Fibroblast of the aortic adventitia (primary cell): ENCODE results near the gene TPM2. TPM values are rescaled to one million over a fixed set of nuclear protein-coding genes. Genes with fewer than 3 reads are reported as not detected.

Experiments used
- DNase-seq: peaks from one replicate; pipeline ENCODE4 v3.0.0-alpha.2; 2010; ENCODE audit warnings: low read depth
- H3K4me3 ChIP-seq: 2 replicates; pipeline ENCODE4 v1.5.1; 2011; ENCODE audit warnings: low read depth, mild to moderate bottlenecking, control low read depth, low read length, moderate library complexity
- CTCF ChIP-seq: IDR thresholded peaks from 2 replicates; pipeline ENCODE4 v1.5.1; 2011; ENCODE audit warnings: mild to moderate bottlenecking, low read length, control low read depth, inconsistent platforms; ENCODE audit not compliant: insufficient read depth
- total RNA-seq: library from RNA; depleted of rRNA; stranded (reverse); fragments of >200 nt; gene quantifications from 2 replicates; pipeline ENCODE4 v1.2.3, GENCODE V29; 2012; ENCODE audit warnings: low replicate concordance

TPM2 gene
- total RNA-seq, 1 donor, result 484 TPM

DNA sequence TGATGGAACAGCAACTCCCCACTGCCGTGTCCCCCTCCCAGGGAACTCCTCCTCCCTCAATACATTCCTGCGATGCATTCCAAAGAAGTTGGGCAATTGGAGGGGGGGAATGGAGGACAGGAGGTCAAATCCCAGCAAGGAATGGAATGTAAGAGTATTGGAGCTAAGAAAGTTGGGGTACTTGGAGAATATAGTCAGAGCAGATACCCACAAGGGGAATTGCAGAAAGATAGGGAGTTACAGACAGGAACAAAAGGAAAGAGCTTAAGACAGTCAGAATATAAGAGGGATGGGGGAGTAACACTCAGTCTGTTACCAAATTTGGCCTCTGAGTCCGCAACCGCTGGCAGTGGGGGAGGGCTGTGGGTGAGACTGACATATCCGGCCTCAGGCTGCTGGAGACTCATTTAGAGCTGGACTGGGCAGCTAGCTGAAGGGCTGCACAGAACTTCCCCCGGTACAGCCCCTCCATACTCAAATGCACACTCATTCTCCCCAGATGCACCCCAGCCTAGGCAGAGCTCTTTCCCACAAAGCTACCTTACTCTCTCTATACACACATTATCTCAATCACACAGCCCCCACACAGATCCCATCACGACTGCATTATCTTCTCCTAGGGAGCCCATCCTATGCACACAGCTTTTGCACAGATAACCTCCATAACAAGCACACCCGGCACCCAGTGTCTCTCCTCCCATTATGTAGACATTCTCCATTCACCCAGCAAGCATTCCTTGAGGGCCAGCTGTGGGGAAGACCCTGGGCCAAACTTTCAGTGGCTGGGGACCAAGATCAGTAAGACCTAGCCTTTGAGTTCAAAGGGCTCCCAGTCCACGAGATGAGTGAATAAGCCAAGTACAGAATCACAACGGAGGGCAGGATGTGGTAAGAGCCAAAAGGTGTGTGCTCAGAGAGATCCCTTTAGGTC lies 38.6 kb upstream of the TPM2 start:
- DNase-seq, result peak; percentile 94
- TF ChIP-seq CTCF, result no peak

DNA sequence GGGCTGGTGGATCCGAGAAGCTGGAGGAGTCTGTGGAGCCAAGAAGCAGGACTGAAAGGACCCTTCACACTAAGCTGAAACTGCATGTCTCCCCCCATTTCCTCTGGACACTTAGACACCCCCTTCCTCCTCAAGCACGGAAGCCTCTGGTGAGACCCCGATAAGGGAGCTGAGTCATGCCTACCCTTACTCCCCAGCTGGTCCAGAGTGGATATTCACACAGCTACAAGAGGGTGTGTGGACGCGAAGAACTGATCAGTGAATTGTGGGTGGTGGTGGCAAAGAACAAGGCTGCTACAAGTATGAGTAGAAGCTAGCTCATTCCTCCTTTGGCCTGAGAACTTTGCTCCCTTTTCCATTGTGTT lies 37.9 kb upstream of the TPM2 start:
- TF ChIP-seq CTCF, result no peak
- H3K4me3 ChIP-seq, result peak overlapping the region; percentile 98
- DNase-seq, result no peak

More for the DNA sequence above, 38.6 kb upstream of the TPM2 start:
- peak overlapping the region; percentile 98 for H3K4me3 ChIP-seq

- no peak for TF ChIP-seq CTCF
- peak overlapping the region; percentile 98 for H3K4me3 ChIP-seq
- DNase-seq, result peak; percentile 53
These were observed 37.2 kb upstream of the TPM2 start for GRCh38 chr9:35726931-35727330.

DNA sequence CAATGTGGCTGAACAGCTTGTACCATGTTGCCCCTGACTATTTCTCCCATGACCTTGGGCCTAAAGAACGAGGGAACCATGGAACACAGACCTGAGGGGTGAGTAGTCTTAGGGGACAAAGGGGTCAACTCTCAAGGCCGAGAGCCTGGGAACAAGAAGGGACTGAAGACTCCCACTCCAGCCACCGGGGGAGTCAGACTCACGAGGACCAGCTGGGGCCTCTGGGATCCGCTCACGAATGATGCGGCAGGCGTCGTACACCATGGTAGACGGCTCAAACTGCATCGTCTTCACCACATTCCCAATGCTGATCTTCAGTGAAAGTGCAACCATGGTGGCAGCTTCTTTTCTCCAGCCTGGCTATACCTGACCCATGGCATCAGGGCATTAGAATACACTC lies 35.6 kb upstream of the TPM2 start:
- H3K4me3 ChIP-seq, result no peak overlapping the region
- no peak for TF ChIP-seq CTCF
- no peak for DNase-seq

- no peak for TF ChIP-seq CTCF
- H3K4me3 ChIP-seq, result no peak overlapping the region
- DNase-seq, result no peak
These were observed 34.2 kb upstream of the TPM2 start for GRCh38 chr9:35723908-35724307.

DNA sequence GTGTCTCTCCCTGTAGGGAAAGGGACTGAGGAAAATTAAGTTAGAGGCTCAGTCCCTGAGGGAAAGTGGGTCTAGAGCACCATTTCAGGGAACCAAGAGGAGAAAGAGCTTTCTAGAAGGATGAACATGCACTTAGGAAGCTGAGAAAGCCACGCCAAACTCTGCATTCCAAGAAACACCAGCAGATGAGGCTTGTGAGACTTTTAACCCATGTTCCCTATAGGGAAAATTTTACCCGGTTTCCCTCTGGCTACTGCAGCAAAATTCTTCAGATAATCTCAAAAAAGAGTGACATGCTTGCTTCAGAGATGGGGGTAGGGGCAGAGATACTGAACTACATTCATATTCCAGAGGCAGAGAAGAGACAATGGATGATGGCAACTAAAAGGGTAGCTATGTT lies 33.7 kb upstream of the TPM2 start:
- TF ChIP-seq CTCF, result no peak
- DNase-seq, result no peak
- H3K4me3 ChIP-seq, result no peak overlapping the region
